Measurements from ENCODE around the gene ACBD6.

DNA sequence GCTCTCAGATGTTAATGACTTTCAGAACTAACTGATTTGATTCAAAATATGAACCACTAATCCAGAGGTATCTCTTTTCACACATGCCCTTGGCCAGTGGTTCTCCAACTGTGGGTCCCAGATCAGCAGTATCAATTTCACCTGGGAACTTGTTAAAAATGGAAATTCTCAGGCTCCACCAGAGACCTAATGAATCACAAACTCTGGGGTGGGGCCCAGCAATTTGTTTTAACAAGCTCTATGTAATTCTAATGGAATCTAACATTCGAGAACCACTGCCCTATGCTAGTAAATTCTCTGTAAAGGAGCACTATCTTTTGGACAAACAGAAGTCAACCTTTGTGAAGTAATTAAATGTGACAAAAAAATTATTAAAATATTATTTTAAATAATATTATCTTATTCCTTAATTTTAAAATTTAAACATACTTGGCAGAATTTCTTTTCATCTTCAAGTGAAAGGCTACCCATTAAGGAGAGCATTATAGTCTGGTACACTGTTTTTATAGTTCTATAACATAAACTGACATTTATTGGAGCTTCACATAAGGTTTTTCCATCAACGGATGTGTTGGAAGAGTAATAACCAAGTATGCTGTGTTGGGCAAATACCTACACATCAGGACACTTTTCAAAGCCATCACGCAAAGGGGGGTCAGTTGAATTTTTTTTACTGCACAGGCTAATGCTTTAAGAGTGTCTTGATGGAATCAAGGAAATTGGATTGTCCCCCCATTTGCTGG, 141.9 kb downstream of the ACBD6 start:
- TF ChIP-seq ZNF266 (tag by site-specific recombination; IDR thresholded peaks at IDR 0.05; ENCODE audit: low read depth): no peak
- no peak for TF ChIP-seq YY1 (tag by site-specific recombination; IDR thresholded peaks at IDR 0.05)
- TF ChIP-seq, protein P1, sequence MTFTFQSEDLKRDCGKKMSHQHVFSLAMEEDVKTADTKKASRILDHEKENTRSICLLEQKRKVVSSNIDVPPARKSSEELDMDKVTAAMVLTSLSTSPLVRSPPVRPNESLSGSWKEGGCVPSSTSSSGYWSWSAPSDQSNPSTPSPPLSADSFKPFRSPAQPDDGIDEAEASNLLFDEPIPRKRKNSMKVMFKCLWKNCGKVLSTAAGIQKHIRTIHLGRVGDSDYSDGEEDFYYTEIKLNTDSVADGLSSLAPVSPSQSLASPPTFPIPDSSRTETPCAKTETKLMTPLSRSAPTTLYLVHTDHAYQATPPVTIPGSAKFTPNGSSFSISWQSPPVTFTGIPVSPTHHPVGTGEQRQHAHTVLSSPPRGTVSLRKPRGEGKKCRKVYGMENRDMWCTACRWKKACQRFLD (tag by site-specific recombination; IDR thresholded peaks at IDR 0.05): no peak
- TF ChIP-seq ZNF701 (tag by site-specific recombination; IDR thresholded peaks at IDR 0.05): no peak
- TF ChIP-seq ZBTB21 (tag by site-specific recombination; IDR thresholded peaks at IDR 0.05): no peak

Data from HEK293 (cell line).